ENCODE data around the gene BTBD16.

The BTBD16 gene

DNA sequence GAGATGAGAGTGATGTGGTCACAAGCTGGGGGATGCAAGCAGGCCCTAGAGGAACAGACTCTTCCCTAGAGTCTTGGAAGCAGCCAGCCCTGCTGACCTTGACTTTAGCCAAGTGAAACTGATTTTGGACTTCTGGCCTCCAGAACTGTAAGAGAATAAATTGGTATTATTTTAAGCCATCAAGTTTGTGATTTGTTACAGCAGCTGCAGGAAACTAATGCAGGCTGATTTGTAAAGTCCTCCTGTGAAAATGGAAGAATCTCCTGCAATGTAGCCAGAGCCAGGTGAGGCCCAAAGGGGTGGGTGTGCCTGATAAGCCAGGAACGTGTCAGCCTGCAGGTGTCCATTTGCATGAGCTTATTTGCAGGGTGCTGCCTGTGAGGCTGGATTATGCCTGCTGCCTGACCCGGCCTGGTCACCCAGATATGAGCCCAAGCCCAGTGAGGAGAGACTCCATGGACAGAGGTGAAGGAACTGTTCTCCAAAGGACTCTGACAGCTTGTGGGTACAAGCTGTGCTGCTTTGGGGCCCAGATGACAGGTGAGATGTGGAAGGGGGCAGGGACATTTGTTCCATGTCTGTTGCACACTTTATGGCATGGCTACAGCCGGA is 78.8 kb downstream of the BTBD16 start:
- H3K36me3 ChIP-seq: no peaks in the 10 kb centered on the region
- H3K4me3 ChIP-seq (ENCODE audit: low read depth, low read length): no peak overlapping the region
- no peak for TF ChIP-seq CTCF (IDR thresholded peaks at IDR 0.05; ENCODE audit: low read depth, low read length)
- no peaks in the 10 kb centered on the region for H3K27me3 ChIP-seq (ENCODE audit: insufficient read depth, low read depth, severe bottlenecking)
- H3K27ac ChIP-seq: no peak overlapping the region
- no peak for DNase-seq
- no peaks in the 10 kb centered on the region for H3K9me3 ChIP-seq (ENCODE audit: severe bottlenecking)

DNA sequence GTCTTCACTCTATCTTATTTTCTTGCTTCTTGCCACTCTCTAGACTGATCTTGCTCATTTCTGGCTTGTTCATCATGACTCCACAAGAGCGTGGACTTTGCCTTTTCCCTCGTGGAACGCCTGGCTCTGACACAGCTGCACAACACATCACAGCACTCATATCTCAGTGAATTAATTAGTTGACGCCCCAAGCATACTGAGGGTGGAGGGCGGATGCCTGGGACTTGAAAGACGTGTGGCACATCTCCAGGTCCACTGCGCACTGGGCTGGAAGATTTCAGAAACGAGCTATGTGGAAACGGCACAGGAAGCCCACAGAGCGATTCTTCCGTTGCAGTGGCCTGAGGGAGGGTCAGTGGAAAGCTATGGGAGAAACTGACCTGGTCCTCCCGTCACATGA is 79.8 kb downstream of the BTBD16 start:
- Histone ChIP-seq H3K36me3 (no peaks in the 10 kb centered on the region), H3K4me3 (ENCODE audit: low read depth, low read length) (no peak overlapping the region), H3K27me3 (ENCODE audit: insufficient read depth, low read depth, severe bottlenecking) (no peaks in the 10 kb centered on the region), H3K27ac (no peak overlapping the region), H3K9me3 (ENCODE audit: severe bottlenecking) (no peaks in the 10 kb centered on the region)
- no peak for DNase-seq
- no peak for TF ChIP-seq CTCF (IDR thresholded peaks at IDR 0.05; ENCODE audit: low read depth, low read length)

GRCh38 chr10:122352817-122353525 is 81.9 kb downstream of the BTBD16 start:
- no peak for TF ChIP-seq CTCF (IDR thresholded peaks at IDR 0.05; ENCODE audit: low read depth, low read length)
- Histone ChIP-seq H3K27me3 (ENCODE audit: insufficient read depth, low read depth, severe bottlenecking) (no peaks in the 10 kb centered on the region), H3K9me3 (ENCODE audit: severe bottlenecking) (no peaks in the 10 kb centered on the region), H3K27ac (no peak overlapping the region), H3K4me3 (ENCODE audit: low read depth, low read length) (no peak overlapping the region), H3K36me3 (no peaks in the 10 kb centered on the region)
- DNase-seq: peak; percentile 23

DNA sequence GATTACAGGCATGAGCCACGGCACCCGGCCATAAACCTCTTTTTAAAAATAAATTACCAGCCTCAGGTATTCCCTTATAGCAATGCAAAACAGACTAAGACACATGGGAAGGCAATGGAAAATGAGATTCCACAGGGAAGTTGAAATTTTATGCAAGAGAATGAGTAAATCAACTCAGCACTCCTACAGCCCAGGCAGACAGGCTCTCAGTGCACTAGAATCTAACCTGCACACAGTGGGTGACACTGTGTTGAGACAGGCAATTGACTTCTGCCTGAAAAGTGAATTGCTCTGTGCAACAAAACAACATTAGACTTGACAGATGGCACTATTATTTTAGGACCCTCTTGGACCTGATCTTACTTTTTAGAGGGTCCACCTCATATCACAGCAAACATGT is 83.3 kb downstream of the BTBD16 start:
- Histone ChIP-seq H3K9me3 (ENCODE audit: severe bottlenecking) (no peaks in the 10 kb centered on the region), H3K27ac (no peak overlapping the region), H3K36me3 (no peaks in the 10 kb centered on the region), H3K4me3 (ENCODE audit: low read depth, low read length) (no peak overlapping the region), H3K27me3 (ENCODE audit: insufficient read depth, low read depth, severe bottlenecking) (no peaks in the 10 kb centered on the region)
- no peak for DNase-seq
- TF ChIP-seq CTCF (IDR thresholded peaks at IDR 0.05; ENCODE audit: low read depth, low read length): no peak

GRCh38 chr10:122357685-122358084 is 86.6 kb downstream of the BTBD16 start:
- TF ChIP-seq CTCF (IDR thresholded peaks at IDR 0.05; ENCODE audit: low read depth, low read length): no peak
- Histone ChIP-seq H3K4me3 (ENCODE audit: low read depth, low read length) (no peak overlapping the region), H3K27me3 (ENCODE audit: insufficient read depth, low read depth, severe bottlenecking) (no peaks in the 10 kb centered on the region), H3K9me3 (ENCODE audit: severe bottlenecking) (no peaks in the 10 kb centered on the region), H3K36me3 (no peaks in the 10 kb centered on the region), H3K27ac (no peak overlapping the region)
- DNase-seq: no peak
